ENCODE data around the gene IL1A.

- TF ChIP-seq CTCF (IDR thresholded peaks at IDR 0.05 in 2 of 3, conservative IDR thresholded peaks at IDR 0.05 in 1 of 3; ENCODE audit: borderline replicate concordance in 1 of 3, insufficient read depth in 1 of 3, low read depth in 2 of 3, low read length in 2 of 3) (no peak), EZH2phosphoT487 (IDR thresholded peaks at IDR 0.05; ENCODE audit: borderline replicate concordance) (no peak), CEBPB (IDR thresholded peaks at IDR 0.05; ENCODE audit: low read depth) (no peak), RAD21 (IDR thresholded peaks at IDR 0.05; ENCODE audit: low read depth) (no peak), POLR2A (IDR thresholded peaks at IDR 0.05; ENCODE audit: borderline replicate concordance, extremely low read depth, insufficient read depth, insufficient read length) (no peak), REST (IDR thresholded peaks at IDR 0.05; ENCODE audit: low read depth) (no peak), ZNF274 (IDR thresholded peaks at IDR 0.05; ENCODE audit: low read depth, low read length) (no peak)
These were observed 52.8 kb downstream of the IL1A start for GRCh38 chr2:112731479-112731878.

Data from HCT116 (cell line).